Bronchial epithelial cell (primary cell): ENCODE data around the gene MYO3B. TPM values are rescaled to one million over a fixed set of nuclear protein-coding genes. Genes with fewer than 3 reads are reported as not detected.

Experiments used
- DNase-seq: peaks from one replicate; pipeline ENCODE4 v3.0.0-alpha.2; 2010; ENCODE audit warnings: low read depth
- FAIRE-seq: peaks from 2 replicates; lab custom pipeline; 2011; peaks lifted over from hg19 to GRCh38; lab: Jason Lieb, UNC
- H3K27me3 ChIP-seq: 2 replicates; pipeline ENCODE4 v1.5.1; 2011; ENCODE audit warnings: low read length; ENCODE audit not compliant: control insufficient read depth, insufficient read depth
- H3K36me3 ChIP-seq: 2 replicates; pipeline ENCODE4 v1.5.1; 2011; ENCODE audit warnings: low read length; ENCODE audit not compliant: control insufficient read depth, insufficient read depth
- H3K4me3 ChIP-seq: 2 replicates; pipeline ENCODE4 v1.5.1; 2011; ENCODE audit warnings: mild to moderate bottlenecking, low read depth, low read length, control low read depth
- CTCF ChIP-seq: IDR thresholded peaks from 2 replicates; pipeline ENCODE4 v1.5.1; 2011; ENCODE audit warnings: mild to moderate bottlenecking, moderate library complexity, low read length, control low read depth, inconsistent platforms; ENCODE audit not compliant: insufficient read depth, severe bottlenecking
- total RNA-seq: library from RNA; depleted of rRNA; stranded (reverse); fragments of >200 nt; gene quantifications from 2 replicates; pipeline ENCODE4 v1.2.1, GENCODE V29; 2014

MYO3B gene
- total RNA-seq, 1 donor from 2014 or later: under 0.01 TPM

DNA sequence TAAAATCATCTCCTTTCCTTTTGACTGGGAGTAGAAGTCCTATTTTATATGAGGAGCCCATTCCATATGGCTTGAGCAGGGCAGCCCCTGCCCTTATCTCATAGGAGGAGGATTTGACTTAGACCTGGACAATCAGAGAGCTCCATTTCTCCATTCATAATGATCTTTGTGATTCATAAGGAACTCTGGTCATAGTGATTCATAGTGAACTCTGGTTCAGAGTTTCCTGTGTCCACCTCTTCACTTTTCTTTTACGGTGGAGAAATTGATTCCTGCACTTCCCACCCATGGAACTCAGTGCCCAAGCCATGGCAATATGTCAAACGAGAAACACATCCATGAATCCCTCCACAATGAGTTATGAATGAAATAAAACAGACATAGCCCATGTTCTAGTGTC lies 12.8 kb upstream of the MYO3B start:
- Histone ChIP-seq H3K4me3 (no peak overlapping the region), H3K36me3 (no peaks in the 10 kb centered on the region), H3K27me3 (no peaks in the 10 kb centered on the region)
- no peak for FAIRE-seq
- no peak for TF ChIP-seq CTCF
- DNase-seq: peak; percentile 72

DNA sequence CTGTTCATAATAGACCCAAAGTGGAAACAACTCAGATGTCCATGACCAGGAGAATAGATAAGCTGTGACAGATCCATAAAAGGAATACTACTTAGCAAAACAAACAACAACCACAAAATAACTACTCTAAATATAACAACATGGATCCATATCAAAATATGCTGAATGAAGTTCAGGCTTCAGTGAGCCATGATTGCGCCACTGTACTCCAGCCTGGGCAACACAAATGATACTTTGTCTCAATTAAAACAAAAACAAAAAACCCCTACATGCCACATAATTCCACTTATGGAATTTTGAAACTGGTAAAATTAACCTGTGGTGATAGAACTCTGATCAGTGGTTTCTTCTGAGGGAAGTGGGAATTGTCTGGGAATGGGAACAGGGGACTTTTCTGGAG lies 11.2 kb upstream of the MYO3B start:
- no peak overlapping the region for H3K4me3 ChIP-seq
- H3K27me3 ChIP-seq: no peaks in the 10 kb centered on the region
- no peak for TF ChIP-seq CTCF
- H3K36me3 ChIP-seq: no peaks in the 10 kb centered on the region
- FAIRE-seq: no peak
- DNase-seq: no peak

GRCh38 chr2:170170281-170171040 lies 7.5 kb upstream of the MYO3B start:
- FAIRE-seq (no peak), DNase-seq (no peak)
- Histone ChIP-seq H3K27me3 (no peaks in the 10 kb centered on the region), H3K4me3 (no peak overlapping the region), H3K36me3 (no peaks in the 10 kb centered on the region)
- no peak for TF ChIP-seq CTCF

- no peak overlapping the region for H3K4me3 ChIP-seq
- TF ChIP-seq CTCF: no peak
- DNase-seq (no peak), FAIRE-seq (no peak)
- H3K36me3 ChIP-seq: no peaks in the 10 kb centered on the region
- no peaks in the 10 kb centered on the region for H3K27me3 ChIP-seq
Measured at GRCh38 chr2:170176212-170176611, 1.7 kb upstream of the MYO3B start.

DNA sequence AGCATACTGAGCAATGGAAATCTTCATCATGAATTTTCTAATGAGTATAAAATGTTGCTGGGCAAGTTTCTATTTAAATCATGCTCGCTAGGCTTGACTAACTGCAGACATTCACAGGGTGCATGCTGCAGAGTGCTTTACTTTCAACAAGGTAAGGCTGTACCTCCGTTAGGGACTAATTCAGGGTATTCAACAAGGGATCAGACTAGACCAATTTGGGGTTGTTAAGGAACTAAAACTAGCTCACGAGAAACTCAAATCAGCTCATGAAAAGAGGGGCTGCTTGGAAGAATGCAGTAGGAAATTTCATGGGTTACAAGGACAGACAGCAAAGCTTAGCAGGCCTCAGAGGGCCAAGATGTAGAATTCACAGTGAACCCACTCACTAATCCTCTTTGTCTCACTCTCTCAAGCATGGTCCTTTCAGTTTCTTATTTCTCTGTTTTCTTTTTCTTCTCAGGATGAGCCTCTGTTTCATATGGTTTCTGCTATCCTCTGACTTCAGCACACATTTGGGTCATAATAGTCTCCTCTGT lies 2.2 kb downstream of the MYO3B start:
- H3K27me3 ChIP-seq: no peaks in the 10 kb centered on the region
- peak; percentile 82 for DNase-seq
- no peaks in the 10 kb centered on the region for H3K36me3 ChIP-seq
- no peak for FAIRE-seq
- no peak for TF ChIP-seq CTCF
- peak overlapping the region; percentile 1 for H3K4me3 ChIP-seq
